Activated naive CD8-positive, alpha-beta T cell treated with anti-CD3 and anti-CD28 coated beads, Interleukin-2, amount 10 ng/mL, durations not matched to agents 7 days and 5 days (primary cell): ENCODE data around the gene PDE10A. TPM values are rescaled to one million over a fixed set of nuclear protein-coding genes. Genes with fewer than 3 reads are reported as not detected.

Experiments used
- ATAC-seq: fragments of 150-1000 bp; cut with Tn5 transposase; one replicate; pipeline ENCODE4 v1.10.0; 2021; ENCODE audit warnings: low read depth, moderate library complexity
- POLR2A ChIA-PET: fragments of 350-600 bp; sonication (Branson Sonifier 250); formaldehyde crosslinking; loops from one replicate; lab custom pipeline; 2021; ENCODE audit warnings: antibody characterized with exemption; lab: Charles Lee
- DNase-seq: peaks from one replicate; pipeline ENCODE4 v3.0.0; 2021
- H3K27ac Mint-ChIP-seq: one replicate; pipeline ENCODE4 v1.8.0; 2022; ENCODE audit warnings: mild to moderate bottlenecking, mixed read lengths
- H3K27me3 Mint-ChIP-seq: one replicate; pipeline ENCODE4 v1.8.0; 2022; ENCODE audit warnings: mild to moderate bottlenecking, moderate library complexity, mixed read lengths
- H3K36me3 Mint-ChIP-seq: one replicate; pipeline ENCODE4 v1.8.0; 2021; ENCODE audit warnings: mild to moderate bottlenecking, mixed read lengths
- H3K4me1 Mint-ChIP-seq: one replicate; pipeline ENCODE4 v1.8.0; 2021; ENCODE audit warnings: mixed read lengths
- H3K4me3 Mint-ChIP-seq: one replicate; pipeline ENCODE4 v1.8.0; 2022; ENCODE audit warnings: mild to moderate bottlenecking, moderate library complexity, mixed read lengths
- H3K9me3 Mint-ChIP-seq: one replicate; pipeline ENCODE4 v1.8.0; 2021; ENCODE audit warnings: mixed read lengths
- total RNA-seq, 2 experiments: library from RNA; stranded (reverse); gene quantifications; one replicate each; pipeline ENCODE4 v1.2.3, GENCODE V29; 2021

PDE10A gene
- total RNA-seq, 2 experiments from 2014 or later: not detected

- no peak for ATAC-seq
- no peak for DNase-seq
- Mint-ChIP-seq H3K27ac (no peak overlapping the region), H3K36me3 (no peaks in the 10 kb centered on the region), H3K4me1 (no peaks in the 10 kb centered on the region), H3K27me3 (no peaks in the 10 kb centered on the region), H3K4me3 (no peak overlapping the region), H3K9me3 (no peaks in the 10 kb centered on the region)
- POLR2A ChIA-PET: no interaction called here
Measured at GRCh38 chr6:165401092-165401491, 261.9 kb downstream of the PDE10A start.

- Mint-ChIP-seq H3K4me1 (no peaks in the 10 kb centered on the region), H3K36me3 (no peaks in the 10 kb centered on the region), H3K9me3 (peaks cover 6% of the 10 kb centered on the region), H3K27me3 (no peaks in the 10 kb centered on the region), H3K27ac (no peak overlapping the region), H3K4me3 (no peak overlapping the region)
- POLR2A ChIA-PET: no interaction called here
- ATAC-seq (no peak), DNase-seq (no peak)
Measured at GRCh38 chr6:165390475-165390874, 272.6 kb downstream of the PDE10A start.

- DNase-seq (no peak), ATAC-seq (no peak)
- no peaks in the 10 kb centered on the region for H3K27me3 Mint-ChIP-seq
- no peaks in the 10 kb centered on the region for H3K36me3 Mint-ChIP-seq
- peaks cover 5% of the 10 kb centered on the region for H3K9me3 Mint-ChIP-seq
- POLR2A ChIA-PET: no interaction called here
- no peaks in the 10 kb centered on the region for H3K4me1 Mint-ChIP-seq
- no peak overlapping the region for H3K4me3 Mint-ChIP-seq
- no peak overlapping the region for H3K27ac Mint-ChIP-seq
Measured at GRCh38 chr6:165389534-165389933, 273.5 kb downstream of the PDE10A start.

GRCh38 chr6:165383323-165383722, 279.7 kb downstream of the PDE10A start:
- no peaks in the 10 kb centered on the region for H3K4me1 Mint-ChIP-seq

GRCh38 chr6:165376100-165376499, 286.9 kb downstream of the PDE10A start:
- H3K4me3 Mint-ChIP-seq: no peak overlapping the region
- POLR2A ChIA-PET: no interaction called here

More at GRCh38 chr6:165383323-165383722, 279.7 kb downstream of the PDE10A start:
- ATAC-seq (no peak), DNase-seq (no peak)
- Mint-ChIP-seq H3K4me3 (no peak overlapping the region), H3K9me3 (peaks cover 8% of the 10 kb centered on the region), H3K36me3 (no peaks in the 10 kb centered on the region), H3K27ac (no peak overlapping the region), H3K27me3 (no peaks in the 10 kb centered on the region)
- POLR2A ChIA-PET: no interaction called here

GRCh38 chr6:165365371-165365770, 297.7 kb downstream of the PDE10A start:
- DNase-seq: no peak
- Mint-ChIP-seq H3K9me3 (peaks cover 5% of the 10 kb centered on the region), H3K4me3 (no peak overlapping the region), H3K27me3 (no peaks in the 10 kb centered on the region), H3K4me1 (no peaks in the 10 kb centered on the region), H3K36me3 (no peaks in the 10 kb centered on the region), H3K27ac (no peak overlapping the region)
- POLR2A ChIA-PET: no interaction called here
- no peak for ATAC-seq

More at GRCh38 chr6:165376100-165376499, 286.9 kb downstream of the PDE10A start:
- Mint-ChIP-seq H3K27ac (no peak overlapping the region), H3K4me1 (no peaks in the 10 kb centered on the region), H3K27me3 (no peaks in the 10 kb centered on the region), H3K9me3 (no peaks in the 10 kb centered on the region), H3K36me3 (no peaks in the 10 kb centered on the region)
- DNase-seq: no peak
- ATAC-seq: no peak

- Mint-ChIP-seq H3K4me1 (no peaks in the 10 kb centered on the region), H3K4me3 (no peak overlapping the region), H3K27ac (no peak overlapping the region), H3K9me3 (peaks cover 9% of the 10 kb centered on the region), H3K27me3 (no peaks in the 10 kb centered on the region), H3K36me3 (no peaks in the 10 kb centered on the region)
- no peak for ATAC-seq
- DNase-seq: no peak
- POLR2A ChIA-PET: no interaction called here
Measured at GRCh38 chr6:165345700-165346099, 317.3 kb downstream of the PDE10A start.

GRCh38 chr6:165340532-165340931, 322.5 kb downstream of the PDE10A start:
- H3K36me3 Mint-ChIP-seq: no peaks in the 10 kb centered on the region
- no peak for DNase-seq
- no peak overlapping the region for H3K4me3 Mint-ChIP-seq
- H3K9me3 Mint-ChIP-seq: peaks cover 4% of the 10 kb centered on the region
- no peak overlapping the region for H3K27ac Mint-ChIP-seq
- H3K4me1 Mint-ChIP-seq: no peaks in the 10 kb centered on the region
- ATAC-seq: no peak
- POLR2A ChIA-PET: no interaction called here
- H3K27me3 Mint-ChIP-seq: no peaks in the 10 kb centered on the region

GRCh38 chr6:165325609-165326008, 337.4 kb downstream of the PDE10A start:
- no peak for ATAC-seq
- Mint-ChIP-seq H3K9me3 (peaks cover 9% of the 10 kb centered on the region), H3K4me1 (no peaks in the 10 kb centered on the region), H3K27me3 (no peaks in the 10 kb centered on the region), H3K27ac (no peak overlapping the region), H3K36me3 (no peaks in the 10 kb centered on the region), H3K4me3 (no peak overlapping the region)
- POLR2A ChIA-PET: no interaction called here
- DNase-seq: no peak

- POLR2A ChIA-PET: no interaction called here
- no peak overlapping the region for H3K27ac Mint-ChIP-seq
- H3K27me3 Mint-ChIP-seq: no peaks in the 10 kb centered on the region
- peaks cover 15% of the 10 kb centered on the region for H3K9me3 Mint-ChIP-seq
- DNase-seq: no peak
- H3K4me3 Mint-ChIP-seq: no peak overlapping the region
- no peak for ATAC-seq
- no peaks in the 10 kb centered on the region for H3K4me1 Mint-ChIP-seq
- no peaks in the 10 kb centered on the region for H3K36me3 Mint-ChIP-seq
Measured at GRCh38 chr6:165321555-165322145, 341.4 kb downstream of the PDE10A start.

GRCh38 chr6:165321150-165321549, 341.9 kb downstream of the PDE10A start:
- peaks cover 15% of the 10 kb centered on the region for H3K9me3 Mint-ChIP-seq
- no peaks in the 10 kb centered on the region for H3K27me3 Mint-ChIP-seq
- no peak for DNase-seq

GRCh38 chr6:165317723-165318122, 345.3 kb downstream of the PDE10A start:
- POLR2A ChIA-PET: no interaction called here
- H3K27ac Mint-ChIP-seq: no peak overlapping the region
- no peaks in the 10 kb centered on the region for H3K36me3 Mint-ChIP-seq
- ATAC-seq (no peak), DNase-seq (no peak)
- H3K9me3 Mint-ChIP-seq: peaks cover 14% of the 10 kb centered on the region
- no peak overlapping the region for H3K4me3 Mint-ChIP-seq
- H3K27me3 Mint-ChIP-seq: no peaks in the 10 kb centered on the region
- H3K4me1 Mint-ChIP-seq: no peaks in the 10 kb centered on the region

More at GRCh38 chr6:165321150-165321549, 341.9 kb downstream of the PDE10A start:
- POLR2A ChIA-PET: no interaction called here
- H3K36me3 Mint-ChIP-seq: no peaks in the 10 kb centered on the region
- no peak for ATAC-seq
- no peak overlapping the region for H3K4me3 Mint-ChIP-seq
- H3K4me1 Mint-ChIP-seq: no peaks in the 10 kb centered on the region
- H3K27ac Mint-ChIP-seq: no peak overlapping the region

GRCh38 chr6:165308926-165309731, 353.9 kb downstream of the PDE10A start, which contains the start of gene C6orf118:
Gene C6orf118 (minus strand): TSS chr6:165309605. CDS start chr6:165309586, 19 bp downstream.
- Mint-ChIP-seq H3K9me3 (peaks cover 3% of the 10 kb centered on the region), H3K27me3 (peaks cover 2% of the 10 kb centered on the region), H3K4me1 (peaks cover 5% of the 10 kb centered on the region), H3K36me3 (no peaks in the 10 kb centered on the region), H3K4me3 (peak within 1 kb of the TSS; percentile 7), H3K27ac (no peak within 1 kb of the TSS)
- POLR2A ChIA-PET: no interaction called here
- ATAC-seq (no peak), DNase-seq (no peak)

GRCh38 chr6:165306955-165307354, 356.1 kb downstream of the PDE10A start:
- no peak for ATAC-seq
- no peak overlapping the region for H3K27ac Mint-ChIP-seq
- H3K36me3 Mint-ChIP-seq: no peaks in the 10 kb centered on the region
- DNase-seq: no peak
- POLR2A ChIA-PET: no interaction called here
- H3K9me3 Mint-ChIP-seq: peaks cover 1% of the 10 kb centered on the region
- H3K4me1 Mint-ChIP-seq: peaks cover 5% of the 10 kb centered on the region
- H3K27me3 Mint-ChIP-seq: peaks cover 2% of the 10 kb centered on the region
- no peak overlapping the region for H3K4me3 Mint-ChIP-seq
